Inferior parietal cortex (tissue), 1 donor: ENCODE data around the gene WFDC8.

Source experiments
- DNase-seq: peaks from one replicate; pipeline ENCODE4 v3.0.0-alpha.2; 2016; ENCODE audit errors: extremely low spot score

Gene WFDC8

DNA sequence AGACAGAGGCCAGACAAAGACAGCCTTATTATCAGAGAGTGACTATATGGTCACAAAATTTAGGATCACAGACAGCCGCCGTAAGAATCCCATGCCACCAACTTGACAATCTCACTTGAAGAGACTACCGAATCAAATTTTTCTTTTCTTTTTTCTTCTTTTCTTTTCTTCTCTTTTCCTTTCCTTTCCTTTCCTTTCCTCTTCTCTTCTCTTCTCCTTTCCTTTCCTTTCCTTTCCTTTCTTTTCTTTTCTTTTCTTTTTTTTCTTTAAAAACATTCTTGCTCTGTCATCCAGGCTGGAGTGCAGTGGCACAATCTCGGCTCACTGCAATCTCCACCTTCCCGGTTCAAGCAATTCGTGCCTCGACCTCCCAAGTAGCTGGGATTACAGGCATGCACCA, 30.7 kb downstream of the WFDC8 start:
- DNase-seq = no peak

- DNase-seq = no peak
These were observed 31.8 kb downstream of the WFDC8 start, which contains the start of gene EPPIN for GRCh38 chr20:45547206-45547770. Gene EPPIN, minus strand, starts transcription at chr20:45547401. Its CDS starts 44 bp downstream, at chr20:45547357.

DNA sequence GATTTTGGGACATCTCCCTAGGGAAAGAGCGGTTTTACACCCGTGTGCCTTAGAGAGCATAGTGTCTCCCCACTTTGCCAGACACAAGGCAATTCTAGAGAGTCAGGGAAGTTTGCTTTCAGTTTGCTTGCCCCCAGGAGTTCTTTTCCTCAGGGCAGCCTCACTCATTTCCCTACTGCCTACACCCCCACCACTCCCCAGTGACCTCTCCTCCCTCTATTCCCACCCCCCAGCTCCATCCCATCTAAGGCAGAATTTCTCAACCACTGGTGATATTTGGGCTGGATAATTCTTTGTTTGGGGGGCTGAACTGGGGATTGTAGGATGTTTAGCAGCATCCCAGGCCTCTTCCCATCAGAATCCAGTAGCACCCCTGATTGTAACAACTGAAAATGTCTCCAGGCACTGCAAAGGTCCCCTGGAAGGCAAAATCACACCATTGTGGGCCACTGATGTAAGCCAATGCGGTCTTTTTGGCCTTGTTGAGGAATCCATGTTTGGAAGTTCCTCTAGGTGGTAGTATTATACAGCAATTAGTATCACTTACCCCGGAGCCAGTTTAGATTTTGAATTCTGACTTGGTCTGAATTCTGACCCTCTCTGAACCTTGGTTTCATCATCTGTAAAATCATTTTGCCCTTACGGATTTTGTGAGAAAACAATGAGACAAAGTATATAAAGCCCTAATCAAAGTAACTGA, 33.2 kb downstream of the WFDC8 start:
- DNase-seq = peak; percentile 49

DNA sequence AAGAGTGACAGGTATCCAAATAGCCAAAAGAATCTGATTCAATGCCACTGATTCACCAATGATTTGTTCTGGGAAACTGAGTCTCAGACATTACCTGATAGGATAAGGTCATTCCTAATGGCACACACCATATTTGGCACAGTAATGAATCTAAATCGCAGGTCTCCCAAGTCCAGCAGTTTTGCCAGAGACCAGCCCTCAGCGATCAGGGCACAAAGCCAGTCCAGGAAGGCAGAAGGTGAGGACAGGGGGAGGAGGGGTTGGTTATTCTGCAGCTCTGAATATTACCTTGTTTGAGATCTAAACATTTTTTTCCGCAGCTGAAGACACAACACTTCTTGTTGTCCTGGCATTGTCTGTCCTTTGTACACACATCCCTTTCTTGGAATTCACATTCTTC, 33.7 kb downstream of the WFDC8 start:
- DNase-seq = no peak

- no peak for DNase-seq
These were observed 39.7 kb downstream of the WFDC8 start, which contains the start of gene WFDC6 for GRCh38 chr20:45539382-45539781. Gene WFDC6, minus strand, starts transcription at chr20:45539482. Its CDS starts 75 bp downstream, at chr20:45539407.

DNA sequence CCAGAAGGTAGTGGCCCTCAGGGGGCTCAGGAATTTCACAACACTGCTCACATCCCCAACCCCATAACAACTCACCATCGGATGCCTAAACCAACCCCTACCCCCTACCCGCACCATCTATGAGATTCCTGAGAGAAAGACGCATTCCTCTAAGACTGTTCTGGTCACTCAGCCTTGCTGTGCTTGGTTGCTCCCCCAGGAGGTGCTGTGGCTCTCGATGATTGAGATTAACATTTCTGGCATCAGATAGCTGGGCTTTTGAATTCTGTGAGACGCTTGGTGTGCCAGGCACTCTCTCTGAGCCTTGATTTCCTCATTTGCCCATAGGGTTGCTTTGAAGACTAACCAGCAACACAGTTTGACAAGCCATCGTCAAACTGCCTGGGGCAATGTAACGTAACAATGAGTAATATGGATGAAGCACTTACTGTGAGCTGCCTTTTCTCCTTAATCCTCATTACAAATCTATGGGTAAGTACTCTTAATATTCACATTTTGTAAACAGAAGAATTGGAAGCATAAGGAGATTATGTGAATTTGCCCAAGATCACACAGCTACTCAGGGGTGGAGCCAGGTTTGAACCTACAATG, 40.8 kb downstream of the WFDC8 start:
- no peak for DNase-seq

- DNase-seq = no peak
These were observed 51.8 kb downstream of the WFDC8 start for GRCh38 chr20:45527294-45527693.

GRCh38 chr20:45523821-45524220, 55.3 kb downstream of the WFDC8 start:
- no peak for DNase-seq

DNA sequence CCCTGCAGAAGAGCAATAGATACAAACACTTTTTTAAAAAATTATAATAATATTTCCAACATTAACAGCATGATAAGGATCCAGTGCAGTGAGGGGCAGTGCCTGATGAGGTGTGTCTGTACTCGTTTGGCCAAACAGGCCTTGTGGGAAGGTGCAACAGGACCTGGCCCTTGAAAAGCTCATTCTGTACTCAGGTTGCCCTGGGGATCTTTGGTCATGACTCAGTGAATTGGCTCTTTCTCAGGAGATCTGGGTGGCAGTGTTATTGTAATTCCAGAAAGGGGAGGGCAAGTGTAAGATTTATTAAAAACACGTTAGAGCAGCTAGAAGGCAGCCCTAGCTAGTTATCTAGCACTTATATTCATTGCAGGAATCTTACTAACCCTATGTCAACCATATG, 60.8 kb downstream of the WFDC8 start:
- DNase-seq = no peak

- no peak for DNase-seq
These were observed 63.8 kb downstream of the WFDC8 start, which contains the start of gene SPINT3 for GRCh38 chr20:45515147-45515913. Gene SPINT3, minus strand, starts transcription at chr20:45515622. Its CDS starts 14 bp downstream, at chr20:45515608.

DNA sequence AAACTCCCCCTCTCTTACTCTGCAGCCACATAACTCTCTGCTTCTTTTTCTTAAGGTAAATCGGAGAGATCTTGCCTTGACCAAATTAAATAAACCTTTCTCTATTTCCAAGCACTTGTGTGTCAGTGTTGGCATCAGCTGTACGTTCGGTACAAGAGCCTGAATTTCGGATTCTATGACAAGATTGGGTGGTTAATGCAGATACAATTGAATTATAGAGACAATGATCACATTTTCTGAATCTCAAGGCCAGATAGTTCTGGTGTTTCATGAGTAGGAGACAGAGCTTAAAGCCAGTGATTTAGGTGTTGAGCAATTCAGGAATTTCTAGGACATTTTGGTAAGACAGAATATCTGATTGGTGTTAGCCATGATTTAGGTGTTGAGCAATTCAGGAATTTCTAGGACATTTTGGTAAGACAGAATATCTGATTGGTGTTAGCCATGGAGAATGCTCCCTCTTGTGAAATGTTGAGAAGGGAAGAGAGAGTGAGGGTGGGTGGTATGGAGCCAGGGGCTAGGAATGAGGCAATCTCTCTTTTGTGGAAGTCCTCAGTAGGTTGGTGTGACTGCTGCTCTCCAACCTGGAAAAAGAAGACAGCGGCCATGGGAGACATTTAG, 68.7 kb downstream of the WFDC8 start:
- no peak for DNase-seq

DNA sequence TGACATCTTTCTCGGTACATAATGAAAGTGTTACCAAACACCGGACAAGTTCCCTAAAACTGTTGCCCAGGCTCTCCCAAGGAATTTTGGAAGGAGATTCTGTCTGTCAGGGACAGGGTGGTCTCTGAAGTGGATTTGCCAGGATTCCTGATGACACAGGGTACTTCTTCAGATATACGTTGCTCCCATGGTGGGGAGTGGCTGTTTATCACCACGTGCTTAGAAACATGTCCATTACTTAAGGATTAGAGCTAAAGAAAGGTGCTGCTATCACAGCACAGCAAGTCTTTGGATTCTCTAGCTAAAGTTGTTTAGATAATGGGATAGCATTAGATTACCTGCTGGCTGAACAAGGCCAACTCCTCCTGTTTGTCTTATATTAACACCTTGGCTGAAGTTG, 70.0 kb downstream of the WFDC8 start:
- no peak for DNase-seq

DNA sequence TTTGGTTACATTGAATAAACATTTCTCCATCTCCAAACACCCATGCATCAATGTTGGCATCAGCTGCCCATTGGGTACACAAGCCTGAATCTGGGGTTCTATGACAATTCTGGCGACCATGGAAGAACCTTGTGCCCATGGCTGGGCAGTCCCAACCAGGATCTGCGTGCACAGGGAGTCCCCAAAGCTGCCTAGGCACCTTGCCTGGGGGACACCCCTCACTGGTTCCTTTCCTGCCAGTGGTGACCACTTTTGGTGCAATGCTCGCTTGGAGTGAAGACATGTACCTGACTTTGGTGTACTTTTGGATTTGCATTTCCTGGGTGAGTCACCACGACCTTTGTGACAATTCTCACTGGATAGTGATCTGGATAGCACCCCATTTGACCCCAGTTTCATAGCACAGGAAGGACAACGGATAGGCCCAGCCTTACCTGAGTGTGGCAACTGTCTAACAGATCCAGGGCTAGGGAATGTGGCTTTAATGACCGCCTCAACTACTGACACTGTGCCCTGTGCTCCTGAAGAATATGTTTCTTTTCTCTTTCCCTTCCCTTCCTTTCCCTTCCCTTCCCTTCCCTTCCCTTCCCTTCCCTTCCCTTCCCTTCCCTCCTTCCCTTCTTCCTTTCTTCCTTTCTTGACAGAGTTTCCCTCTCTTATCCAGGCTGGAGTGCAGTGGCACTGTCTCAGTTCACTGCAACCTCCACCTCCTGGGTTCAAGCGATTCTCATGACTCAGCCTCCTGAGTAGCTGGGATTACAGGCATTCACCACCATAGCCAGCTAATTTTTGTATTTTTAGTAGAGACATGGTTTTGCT, 70.8 kb downstream of the WFDC8 start:
- no peak for DNase-seq

GRCh38 chr20:45507011-45507820, 71.9 kb downstream of the WFDC8 start:
- DNase-seq = no peak

DNA sequence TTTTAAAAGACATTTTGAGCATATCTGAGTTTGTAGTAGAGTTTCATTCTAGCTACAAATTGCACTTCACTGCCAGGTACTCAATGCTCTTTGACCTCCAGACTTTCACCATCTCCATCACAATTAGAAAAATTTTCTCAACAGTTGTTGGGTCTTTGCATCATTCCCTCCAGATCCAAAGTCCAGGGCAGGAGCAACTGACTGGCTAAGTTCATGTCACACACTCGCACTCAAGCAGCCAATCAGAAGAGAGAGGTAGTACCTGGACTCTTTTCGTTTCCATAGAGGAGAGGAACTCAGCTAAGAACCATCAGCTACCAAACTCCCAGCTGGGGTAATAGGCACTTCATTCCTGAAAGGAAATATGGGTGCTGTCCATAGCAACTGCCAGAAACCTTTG, 72.7 kb downstream of the WFDC8 start:
- no peak for DNase-seq

- no peak for DNase-seq
These were observed 75.7 kb downstream of the WFDC8 start for GRCh38 chr20:45503403-45503802.

GRCh38 chr20:45502561-45502960, 76.5 kb downstream of the WFDC8 start:
- no peak for DNase-seq
